Gastroesophageal sphincter (tissue), 3 donors: ENCODE data around the gene PLCH1.

Source experiments
- EP300 ChIP-seq: sonication (generic); formaldehyde crosslinking; IDR thresholded peaks from one replicate; pipeline ENCODE4 v1.6.1; 2017; ENCODE audit warnings: antibody characterized with exemption, mild to moderate bottlenecking
- POLR2A ChIP-seq, 2 donors: fragments of 450-650 bp; IDR thresholded peaks; one replicate each; pipeline ENCODE4 v1.6.1; 2017; ENCODE audit warnings: antibody characterized with exemption in 2 of 2, mild to moderate bottlenecking in 2 of 2, moderate library complexity in 1 of 2
- POLR2AphosphoS5 ChIP-seq: sonication (generic); formaldehyde crosslinking; IDR thresholded peaks from one replicate; pipeline ENCODE4 v1.6.1; 2017; ENCODE audit warnings: antibody characterized with exemption
- TF ChIP-seq, protein P1 (sequence below), 4 experiments: fragments of 200-600 bp in 2 of 4; fragments of 450-650 bp in 2 of 4; sonication (generic) in 1 of 4; IDR thresholded peaks; one replicate each; pipeline ENCODE4 v1.5.1; 2017 to 2019; ENCODE audit warnings: antibody characterized with exemption in 4 of 4, mild to moderate bottlenecking in 2 of 4, moderate library complexity in 2 of 4

GRCh38 chr3:155603302-155603701, 141.6 kb downstream of the PLCH1 start:
- TF ChIP-seq, protein P1, sequence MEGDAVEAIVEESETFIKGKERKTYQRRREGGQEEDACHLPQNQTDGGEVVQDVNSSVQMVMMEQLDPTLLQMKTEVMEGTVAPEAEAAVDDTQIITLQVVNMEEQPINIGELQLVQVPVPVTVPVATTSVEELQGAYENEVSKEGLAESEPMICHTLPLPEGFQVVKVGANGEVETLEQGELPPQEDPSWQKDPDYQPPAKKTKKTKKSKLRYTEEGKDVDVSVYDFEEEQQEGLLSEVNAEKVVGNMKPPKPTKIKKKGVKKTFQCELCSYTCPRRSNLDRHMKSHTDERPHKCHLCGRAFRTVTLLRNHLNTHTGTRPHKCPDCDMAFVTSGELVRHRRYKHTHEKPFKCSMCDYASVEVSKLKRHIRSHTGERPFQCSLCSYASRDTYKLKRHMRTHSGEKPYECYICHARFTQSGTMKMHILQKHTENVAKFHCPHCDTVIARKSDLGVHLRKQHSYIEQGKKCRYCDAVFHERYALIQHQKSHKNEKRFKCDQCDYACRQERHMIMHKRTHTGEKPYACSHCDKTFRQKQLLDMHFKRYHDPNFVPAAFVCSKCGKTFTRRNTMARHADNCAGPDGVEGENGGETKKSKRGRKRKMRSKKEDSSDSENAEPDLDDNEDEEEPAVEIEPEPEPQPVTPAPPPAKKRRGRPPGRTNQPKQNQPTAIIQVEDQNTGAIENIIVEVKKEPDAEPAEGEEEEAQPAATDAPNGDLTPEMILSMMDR (IDR thresholded peaks at IDR 0.05): no peak
- no peak for TF ChIP-seq EP300
- TF ChIP-seq POLR2AphosphoS5: no peak
- TF ChIP-seq POLR2A (IDR thresholded peaks at IDR 0.05): no peak
